T-cell (primary cell): ENCODE measurements around the gene RO60. TPM values are rescaled to one million over a fixed set of nuclear protein-coding genes. Genes with fewer than 3 reads are reported as not detected.
"Not testable (repeated sequence)": the region's sequence is repeated elsewhere in the genome, so short reads cannot be mapped to it uniquely, and the experiment has no call there.

Experiments
- ATAC-seq, 4 experiments: fragments of 200-7000 bp in 3 of 4; fragments of 150-1000 bp in 1 of 4; cut with Tn5 transposase; replicated peaks in 1 of 4; 1 replicate in 3 of 4; 2 replicates in 1 of 4; pipeline ENCODE4 v1.10.0; 2021; ENCODE audit warnings: moderate library complexity in 3 of 4, mild to moderate bottlenecking in 2 of 4, moderate number of reproducible peaks in 1 of 4
- CTCF ChIA-PET, 2 donors: fragments of 300-600 bp; sonication (Branson Sonifier 250); formaldehyde crosslinking; loops; one replicate each; lab custom pipeline; 2022; ENCODE audit warnings: antibody characterized with exemption in 2 of 2; lab: Charles Lee
- POLR2A ChIA-PET, 2 donors: fragments of 300-600 bp; sonication (Branson Sonifier 250); formaldehyde crosslinking; loops; one replicate each; lab custom pipeline; 2022; ENCODE audit warnings: antibody characterized with exemption in 2 of 2; lab: Charles Lee
- DNase-seq, 35 experiments: peaks; one replicate each; pipeline versions ENCODE4 v3.0.0 to v3.0.0-alpha.2; 2013 to 2023
- H3K27ac ChIP-seq: one replicate; pipeline ENCODE4 v1.5.1; 2013; ENCODE audit warnings: low read length
- H3K27me3 ChIP-seq, 2 experiments: replicated peaks in 1 of 2; 1 replicate in 1 of 2; 2 replicates in 1 of 2; pipeline versions ENCODE4 v1.6.1 to v1.7.0; 2013; ENCODE audit warnings: low read length in 1 of 2, mixed read lengths in 1 of 2; ENCODE audit not compliant: control insufficient read depth in 2 of 2, insufficient read depth in 2 of 2; ENCODE audit errors: extremely low read depth in 1 of 2
- H3K36me3 ChIP-seq, 2 donors: 1 replicate in 1 of 2; 2 replicates in 1 of 2; pipeline versions ENCODE4 v1.6.1 to v1.7.0; 2013; ENCODE audit warnings: low read length in 1 of 2; ENCODE audit not compliant: control insufficient read depth in 2 of 2, insufficient read depth in 1 of 2; ENCODE audit errors: extremely low read depth in 1 of 2
- H3K4me1 ChIP-seq, 2 experiments: 1 replicate in 1 of 2; 2 replicates in 1 of 2; pipeline versions ENCODE4 v1.6.1 to v1.7.0; 2013; ENCODE audit warnings: low read length in 2 of 2, mixed read lengths in 1 of 2; ENCODE audit not compliant: insufficient read depth in 2 of 2, control insufficient read depth in 1 of 2; ENCODE audit errors: extremely low read depth in 1 of 2
- H3K4me3 ChIP-seq, 2 donors: 1 replicate in 1 of 2; 2 replicates in 1 of 2; pipeline versions ENCODE4 v1.5.1 to v1.7.0; 2013; ENCODE audit warnings: mild to moderate bottlenecking in 2 of 2, low read length in 1 of 2, moderate library complexity in 1 of 2; ENCODE audit not compliant: control insufficient read depth in 1 of 2; ENCODE audit errors: extremely low read depth in 1 of 2
- H3K9me3 ChIP-seq: 2 replicates; pipeline ENCODE4 v1.7.0; 2013
- H3K27ac Mint-ChIP-seq, 2 donors: one replicate each; pipeline ENCODE4 v1.8.0; 2020 to 2021; ENCODE audit warnings: mild to moderate bottlenecking in 2 of 2, mixed read lengths in 2 of 2
- H3K27me3 Mint-ChIP-seq, 2 donors: one replicate each; pipeline ENCODE4 v1.8.0; 2021 to 2022; ENCODE audit warnings: mixed read lengths in 2 of 2
- H3K36me3 Mint-ChIP-seq: one replicate; pipeline ENCODE4 v1.8.0; 2021; ENCODE audit warnings: mixed read lengths
- H3K4me1 Mint-ChIP-seq, 3 donors: one replicate each; pipeline ENCODE4 v1.8.0; 2020 to 2022; ENCODE audit warnings: mixed read lengths in 3 of 3, mild to moderate bottlenecking in 1 of 3
- H3K4me3 Mint-ChIP-seq, 3 donors: one replicate each; pipeline ENCODE4 v1.8.0; 2020 to 2022; ENCODE audit warnings: mild to moderate bottlenecking in 3 of 3, mixed read lengths in 3 of 3, moderate library complexity in 3 of 3
- H3K9me3 Mint-ChIP-seq, 3 donors: one replicate each; pipeline ENCODE4 v1.8.0; 2020 to 2022; ENCODE audit warnings: mixed read lengths in 3 of 3
- WGBS: methylation state at CpG from one replicate; pipeline ENCODE4 v1.1.5; 2013; ENCODE audit warnings: missing lambda C conversion rate; ENCODE audit not compliant: insufficient coverage; 5-methylcytosine and 5-hydroxymethylcytosine counted together
- total RNA-seq, 35 experiments: library from RNA in 6 of 35; stranded (reverse) in 6 of 35; fragments of 120-200 nt in 1 of 35; gene quantifications; one replicate each; pipeline versions ENCODE4 v1.2.1 to v1.2.4 and lab custom pipeline; 2013 to 2026

The RO60 gene
- total RNA-seq, 5 donors from 2014 or later (not counting 1 experiment from before 2014, with no cell fraction given) = 54.3 to 66.4 (median 62.3) TPM

DNA sequence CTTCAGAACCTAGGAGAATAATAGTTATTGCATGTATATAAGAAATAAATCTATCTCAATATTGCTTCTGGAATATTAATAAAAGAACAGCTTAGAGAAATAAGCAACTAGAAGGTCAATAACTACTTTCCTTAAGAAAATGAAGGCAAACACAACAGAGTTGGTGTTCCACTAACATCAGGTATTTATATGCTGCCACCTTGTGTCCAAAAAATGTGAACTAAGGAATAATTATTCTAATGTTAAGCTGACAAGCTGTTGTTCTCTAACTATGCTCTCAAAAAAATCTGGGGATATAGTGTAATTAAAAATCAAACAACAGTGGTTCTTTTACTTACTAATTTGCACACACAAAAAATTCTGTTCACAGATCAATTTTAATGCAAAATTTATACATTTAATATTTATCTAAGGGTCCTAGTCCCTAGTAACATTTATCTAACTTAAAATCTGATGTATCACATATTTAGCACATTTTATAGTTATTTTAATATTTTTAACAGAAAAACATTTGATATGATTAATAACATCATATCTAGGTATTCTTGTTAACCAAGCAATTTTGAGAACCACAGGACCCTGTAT lies 39.9 kb upstream of the RO60 start:
- Histone ChIP-seq H3K36me3 (peaks cover 0 to 9% of the 10 kb centered on the region in 2 donors), H3K27ac (no peak overlapping the region), H3K27me3 (no peaks in the 10 kb centered on the region), H3K4me3 (no peak overlapping the region), H3K4me1 (no peaks in the 10 kb centered on the region), H3K9me3 (no peaks in the 10 kb centered on the region)
- H3K27me3 Mint-ChIP-seq = no peaks in the 10 kb centered on the region
- peaks cover 0 to 2% (median 0%) of the 10 kb centered on the region in 3 donors for H3K4me1 Mint-ChIP-seq
- DNase-seq = peak in 2 of 35 experiments; percentile 5 to 61
- POLR2A ChIA-PET = interaction anchor here (0.6 to 1.1 kb wide), 3 partner anchors 47 to 212 kb away, joined by 3 to 5 read pairs (median 5); no protein-coding TSS in a partner anchor
- no peak overlapping the region for H3K4me3 Mint-ChIP-seq
- peak in 2 of 4 experiments; percentile 37 to 43 for ATAC-seq
- peaks cover 14% of the 10 kb centered on the region for H3K36me3 Mint-ChIP-seq
- H3K9me3 Mint-ChIP-seq = no peaks in the 10 kb centered on the region
- H3K27ac Mint-ChIP-seq = no peak overlapping the region
- CTCF ChIA-PET = interaction anchor here (0.6 to 3.5 kb wide), 20 partner anchors 11 to 547 kb away, joined by 3 to 84 read pairs (median 6); partner anchors contain the start of genes RO60 (in 1 of the 2) and UCHL5 (in 1 of the 2)

DNA sequence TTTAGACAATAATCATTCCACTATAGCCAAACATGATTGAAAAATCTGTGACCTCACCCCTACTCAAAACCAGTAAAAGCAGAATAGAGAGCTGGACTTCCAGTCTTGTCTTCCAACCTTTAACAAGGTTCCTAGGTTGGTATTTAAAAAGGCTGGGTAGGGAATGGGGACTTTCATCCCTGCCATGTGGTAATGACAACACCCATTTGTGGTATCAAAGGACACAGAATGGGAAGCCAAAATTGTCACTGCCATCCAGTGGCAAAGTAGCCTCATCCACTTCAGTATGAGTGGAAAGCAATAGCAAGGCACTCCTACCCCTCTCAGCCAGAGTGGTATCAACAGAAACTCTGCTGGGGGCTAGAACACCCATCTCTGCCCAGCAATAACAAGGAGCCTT lies 34.2 kb upstream of the RO60 start:
- no peak for DNase-seq
- ATAC-seq = no peak
- no peaks in the 10 kb centered on the region for H3K27me3 Mint-ChIP-seq
- H3K27ac Mint-ChIP-seq = no peak overlapping the region
- no peaks in the 10 kb centered on the region for H3K4me1 Mint-ChIP-seq
- POLR2A ChIA-PET = no interaction called here
- H3K4me3 Mint-ChIP-seq = no peak overlapping the region
- CTCF ChIA-PET = no interaction called here
- H3K27me3 ChIP-seq = no peaks in the 10 kb centered on the region
- H3K36me3 Mint-ChIP-seq = peaks cover 21% of the 10 kb centered on the region
- H3K9me3 ChIP-seq = no peaks in the 10 kb centered on the region
- H3K36me3 ChIP-seq = peaks cover 0 to 19% of the 10 kb centered on the region in 2 donors
- no peaks in the 10 kb centered on the region for H3K4me1 ChIP-seq
- H3K9me3 Mint-ChIP-seq = no peaks in the 10 kb centered on the region
- H3K4me3 ChIP-seq = no peak overlapping the region
- no peak overlapping the region for H3K27ac ChIP-seq

- H3K27me3 Mint-ChIP-seq = no peaks in the 10 kb centered on the region
- Histone ChIP-seq H3K4me1 (no peaks in the 10 kb centered on the region), H3K9me3 (no peaks in the 10 kb centered on the region), H3K27me3 (no peaks in the 10 kb centered on the region), H3K4me3 (no peak overlapping the region), H3K36me3 (peaks cover 0 to 10% of the 10 kb centered on the region in 2 donors), H3K27ac (no peak overlapping the region)
- no peak overlapping the region for H3K27ac Mint-ChIP-seq
- ATAC-seq (no peak), DNase-seq (no peak)
- ChIA-PET POLR2A (no interaction called here), CTCF (interaction anchor here (0.6 to 1.5 kb wide), 11 partner anchors 8 to 558 kb away, joined by 3 to 7 read pairs (median 3); partner anchors contain the start of genes RO60 (in 1 of the 2) and UCHL5 (in 1 of the 2))
- whole genome bisulfite sequencing = no CpG with 5 or more reads among the region's 1 CpG
- no peak overlapping the region for H3K4me3 Mint-ChIP-seq
- H3K4me1 Mint-ChIP-seq = peaks cover 12 to 20% (median 13%) of the 10 kb centered on the region in 3 donors
- peaks cover 26% of the 10 kb centered on the region for H3K36me3 Mint-ChIP-seq
- H3K9me3 Mint-ChIP-seq = no peaks in the 10 kb centered on the region
These were observed 29.1 kb upstream of the RO60 start for GRCh38 chr1:193030280-193030679.

- no CpG with 5 or more reads among the region's 2 CpGs for WGBS
- no peaks in the 10 kb centered on the region for H3K27me3 ChIP-seq
- H3K4me3 ChIP-seq = no peak overlapping the region
- peaks cover 22% of the 10 kb centered on the region for H3K36me3 Mint-ChIP-seq
- H3K9me3 Mint-ChIP-seq = no peaks in the 10 kb centered on the region
- no peaks in the 10 kb centered on the region for H3K27me3 Mint-ChIP-seq
- H3K27ac Mint-ChIP-seq = no peak overlapping the region
- ATAC-seq (peak in 1 of 4 experiments; percentile 32), DNase-seq (peak in 1 of 35 experiments; percentile 9)
- H3K9me3 ChIP-seq = no peaks in the 10 kb centered on the region
- ChIA-PET POLR2A (interaction anchor here in 1 of 2 donors (0.7 kb wide), 1 partner anchor 636 kb away, joined by 3 read pairs; no protein-coding TSS in a partner anchor), CTCF (interaction anchor here in 1 of 2 donors (1.0 kb wide), 2 partner anchors 10 to 12 kb away, joined by 3 to 4 read pairs; no protein-coding TSS in a partner anchor)
- H3K36me3 ChIP-seq = peaks cover 0 to 10% of the 10 kb centered on the region in 2 donors
- H3K4me1 Mint-ChIP-seq = peaks cover 21 to 30% (median 23%) of the 10 kb centered on the region in 3 donors
- no peak overlapping the region for H3K4me3 Mint-ChIP-seq
- H3K27ac ChIP-seq = no peak overlapping the region
- no peaks in the 10 kb centered on the region for H3K4me1 ChIP-seq
These were observed 28.0 kb upstream of the RO60 start for GRCh38 chr1:193031431-193031830.

- DNase-seq, H3K27me3 ChIP-seq, H3K9me3 Mint-ChIP-seq, H3K4me1 ChIP-seq, H3K36me3 ChIP-seq, ATAC-seq, H3K27me3 Mint-ChIP-seq, H3K27ac Mint-ChIP-seq, H3K4me3 ChIP-seq, H3K4me3 Mint-ChIP-seq, H3K27ac ChIP-seq, H3K9me3 ChIP-seq: not testable (repeated sequence)
- H3K4me1 Mint-ChIP-seq = peaks cover 34 to 42% (median 35%) of the 10 kb centered on the region in 3 donors
- POLR2A ChIA-PET = interaction anchor here (0.6 kb wide), 2 partner anchors 226 kb away, joined by 3 read pairs; no protein-coding TSS in a partner anchor
- peaks cover 23% of the 10 kb centered on the region for H3K36me3 Mint-ChIP-seq
- 100% methylated on average over 1 of the region's 9 CpGs for WGBS
- CTCF ChIA-PET = interaction anchor here (0.6 to 1.2 kb wide), 4 partner anchors 9 to 13 kb away, joined by 3 to 4 read pairs (median 4); no protein-coding TSS in a partner anchor
These were observed 26.6 kb upstream of the RO60 start for GRCh38 chr1:193032643-193033427.

GRCh38 chr1:193033610-193034009 lies 25.8 kb upstream of the RO60 start:
- Mint-ChIP-seq H3K36me3 (peaks cover 23% of the 10 kb centered on the region), H3K4me3 (no peak overlapping the region), H3K4me1 (peaks cover 35 to 44% (median 35%) of the 10 kb centered on the region in 3 donors), H3K27ac (no peak overlapping the region), H3K27me3 (no peaks in the 10 kb centered on the region), H3K9me3 (no peaks in the 10 kb centered on the region)
- H3K27me3 ChIP-seq = no peaks in the 10 kb centered on the region
- ChIA-PET POLR2A (no interaction called here), CTCF (no interaction called here)
- peaks cover 0 to 4% of the 10 kb centered on the region in 2 donors for H3K36me3 ChIP-seq
- no peak overlapping the region for H3K27ac ChIP-seq
- ATAC-seq (no peak), DNase-seq (no peak)
- no peaks in the 10 kb centered on the region for H3K9me3 ChIP-seq
- no peak overlapping the region for H3K4me3 ChIP-seq
- H3K4me1 ChIP-seq = no peaks in the 10 kb centered on the region
